HG02798 (cell line): Measurements from ENCODE around the gene PYDC1.
"Not testable (repeated sequence)": the region's sequence is repeated elsewhere in the genome, so short reads cannot be mapped to it uniquely, and the experiment has no call there.

Experiments
- ATAC-seq: cut with Tn5 transposase; IDR thresholded peaks from one replicate; pipeline ENCODE4 v1.9.1; 2021; ENCODE audit warnings: mild to moderate bottlenecking; ENCODE audit not compliant: unreplicated experiment, poor library complexity

The PYDC1 gene

GRCh38 chr16:31183432-31184428 is 33.2 kb downstream of the PYDC1 start:
- ATAC-seq = no peak

- ATAC-seq = no peak
Observed at GRCh38 chr16:31182391-31182790, 34.5 kb downstream of the PYDC1 start.

GRCh38 chr16:31181102-31181830 is 35.7 kb downstream of the PYDC1 start:
- no peak for ATAC-seq

DNA sequence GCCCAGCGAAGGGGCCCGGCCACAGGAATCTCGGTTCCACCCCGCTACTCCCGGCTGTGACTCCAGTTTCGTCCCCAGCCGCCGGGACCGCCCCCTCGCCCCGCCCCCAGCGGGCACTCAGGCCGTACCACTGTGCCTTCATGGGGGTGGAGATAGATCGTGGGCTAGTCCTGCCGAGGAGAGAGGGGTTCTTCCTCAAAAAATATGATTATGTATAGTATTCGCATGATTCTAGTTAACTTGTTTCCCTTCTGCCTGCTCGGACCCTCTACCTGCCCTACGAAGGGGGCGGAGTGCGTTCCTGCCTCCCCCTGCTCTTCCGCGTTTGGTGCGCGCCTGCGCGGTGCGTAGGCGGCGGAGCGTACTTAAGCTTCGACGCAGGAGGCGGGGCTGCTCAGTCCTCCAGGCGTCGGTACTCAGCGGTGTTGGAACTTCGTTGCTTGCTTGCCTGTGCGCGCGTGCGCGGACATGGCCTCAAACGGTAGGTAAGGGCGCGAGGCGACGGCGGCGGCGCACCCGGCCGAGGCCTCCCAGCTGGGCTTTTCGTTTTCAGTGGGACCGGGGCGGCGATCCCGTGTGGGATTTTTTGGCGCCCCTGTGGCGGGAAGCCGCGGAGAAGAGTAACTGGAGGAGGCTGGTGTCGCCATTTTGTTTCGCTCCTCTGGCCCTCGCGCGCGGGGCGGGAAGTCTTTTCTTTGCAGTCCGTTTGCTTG is 37.0 kb downstream of the PYDC1 start, which contains the start of gene FUS:
TSS of gene FUS (plus strand) at position 393 of the 713 bp plus-strand sequence. CDS start at position 469, 76 bp downstream.
- peak; percentile 73 for ATAC-seq

DNA sequence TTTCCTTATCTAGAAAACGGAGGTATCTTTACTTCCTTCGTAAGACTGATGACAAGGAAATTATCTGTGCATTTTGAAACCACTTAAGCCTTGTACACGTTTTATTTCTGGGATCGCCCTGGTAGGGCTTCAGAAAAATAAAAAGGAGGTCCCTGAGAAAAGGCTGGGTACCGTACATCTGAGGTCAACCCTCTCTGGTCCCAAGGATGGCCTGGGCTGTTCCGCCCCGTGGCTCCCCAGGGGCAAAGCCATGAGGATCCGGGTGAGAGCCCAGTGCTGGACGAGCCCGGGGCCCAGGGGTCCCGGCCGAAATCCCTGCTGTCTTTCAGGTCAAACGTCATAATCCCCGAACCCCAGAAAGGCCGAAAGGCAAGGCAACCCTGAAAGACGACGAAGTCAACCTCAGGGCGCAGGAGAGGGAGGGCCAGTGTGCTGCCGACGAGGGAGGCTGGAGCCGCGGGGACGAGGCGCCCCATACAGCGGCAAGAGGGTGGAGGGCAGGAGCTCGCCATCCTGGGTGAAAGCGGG is 37.7 kb downstream of the PYDC1 start:
- ATAC-seq = no peak

DNA sequence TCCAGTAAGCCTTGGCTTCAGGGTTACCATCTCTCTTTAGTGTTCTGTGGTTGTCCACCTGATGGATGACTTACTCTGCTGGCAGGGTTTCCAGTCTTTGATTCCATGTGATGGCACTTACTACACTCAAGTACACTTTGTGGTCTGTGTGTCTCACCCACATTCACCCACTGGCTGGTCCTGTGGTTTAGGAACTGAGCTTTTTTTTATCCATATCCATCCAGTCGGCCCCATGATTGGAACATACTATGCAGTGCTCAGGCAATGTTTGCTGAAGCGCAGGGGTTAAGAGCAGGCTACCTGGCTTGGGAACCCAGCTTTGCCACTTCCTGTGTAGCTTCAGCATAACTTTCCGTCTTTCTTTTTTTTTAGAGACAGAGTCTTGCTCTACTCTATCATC is 39.8 kb downstream of the PYDC1 start:
- no peak for ATAC-seq

- ATAC-seq = not testable (repeated sequence)
Observed at GRCh38 chr16:31170048-31170447, 46.9 kb downstream of the PYDC1 start.

DNA sequence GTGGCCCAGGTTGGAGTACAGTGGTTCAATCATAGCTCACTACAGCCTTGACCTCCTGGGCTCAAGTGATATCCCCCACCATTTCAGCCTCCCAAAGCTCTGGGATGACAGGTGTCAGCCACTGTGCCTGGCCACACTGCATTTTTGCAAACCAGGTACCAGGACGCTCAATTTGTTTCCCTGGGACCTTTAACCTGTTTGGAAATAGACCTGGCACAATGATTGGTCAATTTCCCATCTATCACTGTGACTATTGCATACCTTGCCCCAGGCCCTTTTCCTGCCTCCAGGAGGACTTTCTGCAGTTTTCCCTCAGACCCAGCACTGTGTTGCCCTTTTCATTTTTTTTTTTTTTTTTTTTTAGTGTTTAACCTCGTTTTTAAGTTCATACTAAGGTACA is 48.1 kb downstream of the PYDC1 start:
- no peak for ATAC-seq

- no peak for ATAC-seq
Observed at GRCh38 chr16:31167315-31167714, 49.6 kb downstream of the PYDC1 start.
